GM12874 (cell line): ENCODE results near the gene PDE11A.
A peak's percentile ranks its signal among the peaks of the same experiment; 100 is the strongest.

Source experiments
- TF ChIP-seq, protein P1 (sequence below): IDR thresholded peaks from 2 replicates; pipeline ENCODE4 v1.5.1; 2011; ENCODE audit warnings: low read depth, mild to moderate bottlenecking, control low read depth, low read length, moderate library complexity; ENCODE audit not compliant: insufficient read depth

PDE11A gene

DNA sequence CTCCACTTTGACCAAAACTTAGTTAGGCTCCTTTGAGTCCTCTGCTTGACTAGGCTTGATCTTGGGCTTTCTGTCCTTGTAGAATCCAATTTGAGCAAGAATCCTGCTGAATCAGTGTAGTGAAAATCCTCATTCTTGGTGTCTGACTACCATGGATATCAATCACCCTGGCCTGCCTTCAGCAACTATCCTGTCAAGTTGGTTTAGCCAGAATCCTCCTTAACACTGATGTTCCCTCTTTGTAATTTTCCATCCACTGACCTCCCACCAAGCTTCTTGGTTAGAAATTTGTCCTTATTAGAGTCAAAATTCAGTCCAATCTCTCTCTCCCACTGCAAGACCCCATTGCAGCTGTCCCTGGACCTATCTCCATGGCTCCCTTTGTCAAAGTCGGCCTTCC is 39.2 kb upstream of the PDE11A start:
- TF ChIP-seq, protein P1, sequence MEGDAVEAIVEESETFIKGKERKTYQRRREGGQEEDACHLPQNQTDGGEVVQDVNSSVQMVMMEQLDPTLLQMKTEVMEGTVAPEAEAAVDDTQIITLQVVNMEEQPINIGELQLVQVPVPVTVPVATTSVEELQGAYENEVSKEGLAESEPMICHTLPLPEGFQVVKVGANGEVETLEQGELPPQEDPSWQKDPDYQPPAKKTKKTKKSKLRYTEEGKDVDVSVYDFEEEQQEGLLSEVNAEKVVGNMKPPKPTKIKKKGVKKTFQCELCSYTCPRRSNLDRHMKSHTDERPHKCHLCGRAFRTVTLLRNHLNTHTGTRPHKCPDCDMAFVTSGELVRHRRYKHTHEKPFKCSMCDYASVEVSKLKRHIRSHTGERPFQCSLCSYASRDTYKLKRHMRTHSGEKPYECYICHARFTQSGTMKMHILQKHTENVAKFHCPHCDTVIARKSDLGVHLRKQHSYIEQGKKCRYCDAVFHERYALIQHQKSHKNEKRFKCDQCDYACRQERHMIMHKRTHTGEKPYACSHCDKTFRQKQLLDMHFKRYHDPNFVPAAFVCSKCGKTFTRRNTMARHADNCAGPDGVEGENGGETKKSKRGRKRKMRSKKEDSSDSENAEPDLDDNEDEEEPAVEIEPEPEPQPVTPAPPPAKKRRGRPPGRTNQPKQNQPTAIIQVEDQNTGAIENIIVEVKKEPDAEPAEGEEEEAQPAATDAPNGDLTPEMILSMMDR: no peak

GRCh38 chr2:178110681-178111080 is 38.1 kb upstream of the PDE11A start:
- TF ChIP-seq, protein P1: no peak

DNA sequence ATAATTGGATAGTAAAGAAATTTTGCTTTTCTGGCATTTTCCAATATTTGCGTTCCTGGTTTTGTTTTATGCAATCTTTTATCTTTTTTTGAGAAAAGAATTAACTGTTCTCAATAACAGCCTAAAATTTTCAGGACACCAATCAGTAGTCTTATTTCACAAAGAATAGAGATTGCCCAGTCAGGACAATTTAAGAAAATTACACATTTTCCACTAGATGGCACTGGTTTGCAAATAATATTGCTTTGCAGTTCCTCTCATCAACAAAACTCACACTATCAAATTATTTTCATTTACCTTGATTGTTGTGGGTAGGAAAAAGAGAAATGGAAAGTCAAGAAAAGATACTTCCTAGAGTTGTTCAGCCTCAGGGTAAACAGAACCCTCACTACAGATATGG is 37.2 kb upstream of the PDE11A start:
- TF ChIP-seq, protein P1: peak; percentile 26; the same call in 1 of the 2 replicates

DNA sequence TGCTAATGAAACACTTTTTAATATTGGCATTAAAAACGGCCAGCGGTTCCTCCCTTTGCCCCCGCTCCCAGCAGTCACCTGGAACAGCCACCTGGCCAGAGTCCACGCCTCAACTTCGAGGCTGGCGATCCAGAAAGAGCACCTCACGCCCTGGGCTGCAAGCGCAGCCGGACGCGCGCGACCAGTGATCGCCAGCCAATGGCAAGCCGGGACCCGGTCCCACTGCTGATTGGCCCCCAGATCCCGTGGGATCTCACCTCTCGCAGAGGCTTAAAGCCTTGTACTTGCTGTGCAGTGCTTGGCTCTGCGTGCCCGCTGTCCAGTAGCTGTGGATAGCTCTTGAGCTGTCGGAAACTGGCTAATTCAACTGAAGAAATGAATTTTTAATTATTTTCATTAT is 35.6 kb upstream of the PDE11A start:
- TF ChIP-seq, protein P1: no peak

DNA sequence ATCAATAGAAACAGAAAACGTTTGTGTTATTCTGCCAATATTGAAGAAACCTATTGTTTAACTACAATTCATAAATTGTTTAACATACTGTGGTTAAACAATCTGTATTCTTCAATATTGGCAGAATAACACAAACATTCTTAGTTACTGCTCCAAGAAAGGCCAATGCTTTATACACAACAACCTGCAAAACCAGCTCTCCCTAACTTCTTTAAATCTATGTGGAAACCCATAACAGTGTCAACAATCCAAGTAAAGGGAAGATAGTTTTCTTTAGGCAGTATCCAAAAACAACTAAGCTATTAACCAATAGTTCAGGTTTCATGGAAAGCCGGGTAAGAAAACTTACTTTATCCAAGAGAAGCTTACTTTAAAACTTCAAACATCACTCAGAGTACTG is 33.5 kb upstream of the PDE11A start:
- TF ChIP-seq, protein P1: no peak

DNA sequence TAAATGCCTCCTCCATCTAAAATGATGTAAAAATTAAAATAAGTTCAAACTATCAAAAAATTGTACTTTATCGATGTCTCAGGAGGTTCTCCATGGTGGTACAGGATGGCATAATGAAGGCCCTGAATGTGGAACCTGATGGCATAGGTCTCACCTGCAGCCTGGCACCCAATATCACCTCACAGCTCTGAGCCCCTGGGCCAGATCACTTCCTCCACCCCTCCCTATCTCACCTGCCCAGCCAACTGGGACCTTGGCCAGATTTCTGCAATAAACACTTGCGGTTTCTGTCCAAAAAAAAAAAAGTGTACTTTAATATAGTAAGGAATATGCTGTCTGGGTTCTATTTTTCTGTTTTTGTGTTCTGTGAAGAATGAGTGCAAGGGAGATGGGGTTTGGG is 33.0 kb upstream of the PDE11A start:
- TF ChIP-seq, protein P1: no peak

- TF ChIP-seq, protein P1: no peak
Observed at GRCh38 chr2:178101321-178102079, 28.9 kb upstream of the PDE11A start.

DNA sequence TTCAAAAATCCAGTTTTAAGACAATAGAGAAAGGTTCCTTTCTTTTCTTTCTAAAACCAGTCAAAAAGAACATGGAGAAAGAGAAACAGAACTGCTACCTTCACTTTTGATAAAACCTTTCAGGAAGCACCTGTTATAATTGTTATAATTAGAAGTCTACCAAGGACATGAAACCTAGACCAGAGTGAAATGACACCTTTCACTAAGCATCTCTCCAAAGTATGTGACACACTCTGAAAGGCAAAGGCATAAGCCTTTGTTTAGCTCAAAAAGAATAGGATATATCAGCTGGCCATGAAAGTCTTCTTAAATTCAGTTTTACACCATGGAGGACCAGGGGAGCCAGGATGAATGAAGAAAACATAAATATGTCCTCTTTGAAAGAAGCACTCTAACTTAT is 20.9 kb upstream of the PDE11A start:
- TF ChIP-seq, protein P1: no peak
